Loucy (cell line): ENCODE measurements around the gene B3GALT6.
A peak's percentile ranks its signal among the peaks of the same experiment; 100 is the strongest.

Experiments
- H2AFZ ChIP-seq: fragments of 200-600 bp; sonication (generic); 2 replicates; pipeline ENCODE4 v1.6.0; 2016; ENCODE audit warnings: antibody characterized with exemption, mild to moderate bottlenecking, low read length, moderate library complexity
- H3F3A ChIP-seq: fragments of 200-600 bp; 2 replicates; pipeline ENCODE4 v1.6.0; 2016; ENCODE audit warnings: antibody characterized with exemption, low read depth, mild to moderate bottlenecking
- H3K27me3 ChIP-seq: fragments of 200-600 bp; sonication (generic); 2 replicates; pipeline ENCODE4 v1.6.1; 2014; ENCODE audit warnings: low read length, mild to moderate bottlenecking; ENCODE audit not compliant: insufficient read depth, poor library complexity, severe bottlenecking
- H3K36me3 ChIP-seq: fragments of 200-600 bp; sonication (generic); 2 replicates; pipeline ENCODE4 v1.6.1; 2016; ENCODE audit warnings: low read length; ENCODE audit not compliant: insufficient read depth
- H3K4me1 ChIP-seq: fragments of 200-600 bp; sonication (generic); 2 replicates; pipeline ENCODE4 v1.5.1; 2014; ENCODE audit warnings: low read length, mild to moderate bottlenecking; ENCODE audit not compliant: insufficient read depth, poor library complexity, severe bottlenecking
- H3K4me2 ChIP-seq: fragments of 200-600 bp; sonication (generic); 2 replicates; pipeline ENCODE4 v1.6.0; 2014; ENCODE audit warnings: antibody characterized with exemption, low read length, low read depth, mild to moderate bottlenecking; ENCODE audit not compliant: poor library complexity, severe bottlenecking
- H3K4me3 ChIP-seq: fragments of 200-600 bp; sonication (generic); 2 replicates; pipeline ENCODE4 v1.5.1; 2014; ENCODE audit warnings: low read length, mild to moderate bottlenecking, mixed read lengths; ENCODE audit not compliant: poor library complexity, severe bottlenecking
- H3K79me2 ChIP-seq: fragments of 200-600 bp; sonication (generic); 2 replicates; pipeline ENCODE4 v1.6.1; 2014; ENCODE audit warnings: low read length; ENCODE audit not compliant: insufficient read depth
- H3K9ac ChIP-seq: fragments of 200-600 bp; sonication (generic); 2 replicates; pipeline ENCODE4 v1.6.0; 2014; ENCODE audit warnings: mild to moderate bottlenecking, low read depth, low read length, moderate library complexity; ENCODE audit not compliant: poor library complexity, severe bottlenecking
- H3K9me2 ChIP-seq: fragments of 200-600 bp; sonication (generic); replicated peaks from 2 replicates; pipeline ENCODE4 v1.6.1; 2016; ENCODE audit warnings: low read depth, low read length, mixed read lengths
- H3K9me3 ChIP-seq: fragments of 200-600 bp; sonication (generic); 2 replicates; pipeline ENCODE4 v1.6.1; 2014; ENCODE audit warnings: mild to moderate bottlenecking, antibody characterized with exemption, low read length, low read depth; ENCODE audit not compliant: insufficient read depth
- H4K20me1 ChIP-seq: fragments of 200-600 bp; sonication (generic); 2 replicates; pipeline ENCODE4 v1.6.0; 2014; ENCODE audit warnings: antibody characterized with exemption, low read length, mild to moderate bottlenecking; ENCODE audit not compliant: insufficient read depth, poor library complexity, severe bottlenecking
- CTCF ChIP-seq: fragments of 200-600 bp; sonication (generic); conservative IDR thresholded peaks from 2 replicates; pipeline ENCODE4 v1.5.1; 2014; ENCODE audit warnings: mild to moderate bottlenecking, antibody characterized with exemption, low read length
- EZH2phosphoT487 ChIP-seq: fragments of 200-600 bp; IDR thresholded peaks from 2 replicates; pipeline ENCODE4 v1.6.1; 2018; ENCODE audit warnings: antibody characterized with exemption, mild to moderate bottlenecking, moderate library complexity, borderline replicate concordance

B3GALT6 gene

GRCh38 chr1:1232208-1232795 is at the start of gene B3GALT6:
B3GALT6 (plus strand) TSS chr1:1232237; CDS start chr1:1232279, 42 bp downstream.
- Histone ChIP-seq H3K9ac (peak within 1 kb of the TSS; percentile 99), H3K27me3 (no peaks in the 10 kb centered on the region), H3K9me3 (no peaks in the 10 kb centered on the region), H3F3A (no peaks in the 10 kb centered on the region), H3K9me2 (no peaks in the 10 kb centered on the region), H3K4me3 (peak within 1 kb of the TSS; percentile 97), H3K36me3 (peaks cover 4% of the 10 kb centered on the region; the same call in 1 of the 2 replicates), H3K4me2 (peak within 1 kb of the TSS; percentile 87), H2AFZ (peak within 1 kb of the TSS; percentile 87), H3K79me2 (peaks cover 75% of the 10 kb centered on the region), H3K4me1 (peaks cover 25% of the 10 kb centered on the region), H4K20me1 (peaks cover 18% of the 10 kb centered on the region)
- TF ChIP-seq EZH2phosphoT487: no peak
- no peak for TF ChIP-seq CTCF

GRCh38 chr1:1182491-1183220 is 49.4 kb upstream of the B3GALT6 start:
- Histone ChIP-seq H3K4me2 (no peak overlapping the region), H2AFZ (no peak overlapping the region), H3K79me2 (no peaks in the 10 kb centered on the region), H3K27me3 (no peaks in the 10 kb centered on the region), H3F3A (no peaks in the 10 kb centered on the region), H3K9me3 (no peaks in the 10 kb centered on the region), H3K36me3 (no peaks in the 10 kb centered on the region), H3K9ac (no peak overlapping the region), H3K4me1 (no peaks in the 10 kb centered on the region), H3K4me3 (no peak overlapping the region), H4K20me1 (no peaks in the 10 kb centered on the region), H3K9me2 (no peaks in the 10 kb centered on the region)
- no peak for TF ChIP-seq EZH2phosphoT487
- no peak for TF ChIP-seq CTCF

- Histone ChIP-seq H3K4me2 (no peak overlapping the region), H2AFZ (no peak overlapping the region), H3K4me1 (no peaks in the 10 kb centered on the region), H3K9me2 (no peaks in the 10 kb centered on the region), H3K4me3 (no peak overlapping the region), H4K20me1 (no peaks in the 10 kb centered on the region), H3K9me3 (no peaks in the 10 kb centered on the region), H3K79me2 (no peaks in the 10 kb centered on the region), H3F3A (no peaks in the 10 kb centered on the region), H3K36me3 (no peaks in the 10 kb centered on the region), H3K9ac (no peak overlapping the region), H3K27me3 (no peaks in the 10 kb centered on the region)
- TF ChIP-seq EZH2phosphoT487 (no peak), CTCF (no peak)
Measured at GRCh38 chr1:1183221-1183747, 48.8 kb upstream of the B3GALT6 start.
